ENCODE measurements around the gene TIMM17A. TPM values are rescaled to one million over a fixed set of nuclear protein-coding genes. Genes with fewer than 3 reads are reported as not detected.

The TIMM17A gene
- total and polyA plus RNA-seq, 2 of the 8 experiments (the other 6 are each of a cell fraction or from before 2014, with no cell fraction given): 30.3 to 57.1 TPM

GRCh38 chr1:202012544-202013478 lies 57.5 kb downstream of the TIMM17A start (continued):
- TF ChIP-seq RBBP5 (IDR thresholded peaks at IDR 0.05; ENCODE audit: borderline replicate concordance, low read depth, low read length) (no peak), BRCA1 (IDR thresholded peaks at IDR 0.05; ENCODE audit: low read depth, low read length) (no peak), TEAD4 (IDR thresholded peaks at IDR 0.05; ENCODE audit: low read depth, low read length) (no peak), FOSL1 (IDR thresholded peaks at IDR 0.05; ENCODE audit: insufficient read depth, low read depth, low read length) (no peak), KDM4A (IDR thresholded peaks at IDR 0.05; ENCODE audit: low read depth, low read length, severe bottlenecking) (no peak), BCL11A (IDR thresholded peaks at IDR 0.05; ENCODE audit: low read depth in 2 of 2, low read length in 2 of 2) (no peak), NANOG (IDR thresholded peaks at IDR 0.05; ENCODE audit: insufficient read depth, low read depth, low read length, poor library complexity, severe bottlenecking) (no peak), ZNF274 (IDR thresholded peaks at IDR 0.05; ENCODE audit: borderline replicate concordance, extremely low read depth, low read length) (no peak), YY1 (IDR thresholded peaks at IDR 0.05; ENCODE audit: low read depth, low read length) (no peak), TCF12 (IDR thresholded peaks at IDR 0.05; ENCODE audit: low read depth, low read length) (no peak), RFX5 (IDR thresholded peaks at IDR 0.05; ENCODE audit: borderline replicate concordance, low read depth, low read length) (no peak)
